Effector memory CD8-positive, alpha-beta T cell (primary cell): ENCODE data around the gene FZD7.

Source experiments
- ATAC-seq: fragments of 150-1000 bp; cut with Tn5 transposase; replicated peaks from 2 replicates; pipeline ENCODE4 v1.10.0; 2021; ENCODE audit warnings: mild to moderate bottlenecking, moderate library complexity
- DNase-seq, 3 experiments: peaks; one replicate each; pipeline ENCODE4 v3.0.0; 2021
- H3K27ac Mint-ChIP-seq, 2 donors: one replicate each; pipeline ENCODE4 v1.8.0; 2022; ENCODE audit warnings: mild to moderate bottlenecking in 2 of 2, mixed read lengths in 2 of 2, moderate library complexity in 2 of 2
- H3K27me3 Mint-ChIP-seq, 2 donors: one replicate each; pipeline ENCODE4 v1.8.0; 2022; ENCODE audit warnings: mixed read lengths in 2 of 2
- H3K36me3 Mint-ChIP-seq: one replicate; pipeline ENCODE4 v1.8.0; 2022; ENCODE audit warnings: mild to moderate bottlenecking, moderate library complexity, mixed read lengths; ENCODE audit not compliant: insufficient read depth
- H3K4me1 Mint-ChIP-seq, 2 donors: one replicate each; pipeline ENCODE4 v1.8.0; 2022; ENCODE audit warnings: low read depth in 2 of 2, mixed read lengths in 2 of 2
- H3K4me3 Mint-ChIP-seq, 2 donors: one replicate each; pipeline ENCODE4 v1.8.0; 2022; ENCODE audit warnings: mild to moderate bottlenecking in 2 of 2, mixed read lengths in 2 of 2, moderate library complexity in 2 of 2
- H3K9me3 Mint-ChIP-seq, 2 donors: one replicate each; pipeline ENCODE4 v1.8.0; 2022; ENCODE audit warnings: mixed read lengths in 2 of 2

Gene FZD7

GRCh38 chr2:202035089-202035940, 1.7 kb downstream of the FZD7 start:
- peaks cover 0 to 17% of the 10 kb centered on the region in 2 donors for H3K27me3 Mint-ChIP-seq
- H3K4me3 Mint-ChIP-seq, result no peak overlapping the region

GRCh38 chr2:202035941-202036372, 2.3 kb downstream of the FZD7 start:
- H3K27ac Mint-ChIP-seq, result no peak overlapping the region
- ATAC-seq (no peak), DNase-seq (no peak)
- H3K4me3 Mint-ChIP-seq, result no peak overlapping the region
- H3K36me3 Mint-ChIP-seq, result peaks cover 8% of the 10 kb centered on the region
- peaks cover 0 to 23% of the 10 kb centered on the region in 2 donors for H3K27me3 Mint-ChIP-seq
- peaks cover 11 to 12% of the 10 kb centered on the region in 2 donors for H3K4me1 Mint-ChIP-seq
- H3K9me3 Mint-ChIP-seq, result no peaks in the 10 kb centered on the region

More at GRCh38 chr2:202035089-202035940, 1.7 kb downstream of the FZD7 start:
- Mint-ChIP-seq H3K9me3 (no peaks in the 10 kb centered on the region), H3K4me1 (peaks cover 11 to 12% of the 10 kb centered on the region in 2 donors), H3K27ac (no peak overlapping the region), H3K36me3 (peaks cover 8% of the 10 kb centered on the region)
- DNase-seq (no peak), ATAC-seq (no peak)

- no peak overlapping the region for H3K27ac Mint-ChIP-seq
- peaks cover 0 to 29% of the 10 kb centered on the region in 2 donors for H3K27me3 Mint-ChIP-seq
- no peaks in the 10 kb centered on the region for H3K9me3 Mint-ChIP-seq
- H3K36me3 Mint-ChIP-seq, result peaks cover 8% of the 10 kb centered on the region
- peaks cover 11 to 12% of the 10 kb centered on the region in 2 donors for H3K4me1 Mint-ChIP-seq
- H3K4me3 Mint-ChIP-seq, result no peak overlapping the region
- ATAC-seq (no peak), DNase-seq (no peak)
These were observed 3.0 kb downstream of the FZD7 start for GRCh38 chr2:202036601-202037037.

GRCh38 chr2:202037086-202037485, 3.4 kb downstream of the FZD7 start:
- H3K27ac Mint-ChIP-seq, result no peak overlapping the region
- ATAC-seq (no peak), DNase-seq (no peak)
- peaks cover 8% of the 10 kb centered on the region for H3K36me3 Mint-ChIP-seq
- no peak overlapping the region for H3K4me3 Mint-ChIP-seq
- no peaks in the 10 kb centered on the region for H3K9me3 Mint-ChIP-seq
- H3K4me1 Mint-ChIP-seq, result peaks cover 11 to 12% of the 10 kb centered on the region in 2 donors
- H3K27me3 Mint-ChIP-seq, result peaks cover 0 to 34% of the 10 kb centered on the region in 2 donors

- H3K36me3 Mint-ChIP-seq, result peaks cover 3% of the 10 kb centered on the region
- peaks cover 4 to 6% of the 10 kb centered on the region in 2 donors for H3K4me1 Mint-ChIP-seq
- ATAC-seq, result no peak
- DNase-seq, result no peak
- H3K27me3 Mint-ChIP-seq, result peaks cover 8 to 46% of the 10 kb centered on the region in 2 donors
- no peaks in the 10 kb centered on the region for H3K9me3 Mint-ChIP-seq
- H3K4me3 Mint-ChIP-seq, result no peak overlapping the region
- H3K27ac Mint-ChIP-seq, result no peak overlapping the region
These were observed 5.0 kb downstream of the FZD7 start for GRCh38 chr2:202038471-202039277.

- Mint-ChIP-seq H3K4me3 (no peak overlapping the region), H3K9me3 (no peaks in the 10 kb centered on the region), H3K27me3 (peaks cover 16 to 52% of the 10 kb centered on the region in 2 donors), H3K27ac (no peak overlapping the region), H3K36me3 (peaks cover 3% of the 10 kb centered on the region), H3K4me1 (peaks cover 4 to 6% of the 10 kb centered on the region in 2 donors)
- no peak for ATAC-seq
- DNase-seq, result no peak
These were observed 5.8 kb downstream of the FZD7 start for GRCh38 chr2:202039278-202040078.

GRCh38 chr2:202040079-202040844, 6.6 kb downstream of the FZD7 start:
- H3K27ac Mint-ChIP-seq, result no peak overlapping the region
- DNase-seq (no peak), ATAC-seq (no peak)
- H3K9me3 Mint-ChIP-seq, result no peaks in the 10 kb centered on the region
- no peaks in the 10 kb centered on the region for H3K36me3 Mint-ChIP-seq
- H3K4me3 Mint-ChIP-seq, result no peak overlapping the region
- peaks cover 0 to 3% of the 10 kb centered on the region in 2 donors for H3K4me1 Mint-ChIP-seq
- H3K27me3 Mint-ChIP-seq, result peaks cover 23 to 59% of the 10 kb centered on the region in 2 donors

- Mint-ChIP-seq H3K27me3 (peaks cover 43 to 78% of the 10 kb centered on the region in 2 donors), H3K27ac (no peak overlapping the region), H3K36me3 (no peaks in the 10 kb centered on the region), H3K4me3 (no peak overlapping the region), H3K9me3 (no peaks in the 10 kb centered on the region), H3K4me1 (peaks cover 0 to 3% of the 10 kb centered on the region in 2 donors)
- ATAC-seq (no peak), DNase-seq (no peak)
These were observed 8.8 kb downstream of the FZD7 start for GRCh38 chr2:202042444-202042843.

GRCh38 chr2:202043475-202043874, 9.8 kb downstream of the FZD7 start:
- no peaks in the 10 kb centered on the region for H3K9me3 Mint-ChIP-seq
- DNase-seq (no peak), ATAC-seq (no peak)
- no peaks in the 10 kb centered on the region for H3K36me3 Mint-ChIP-seq
- H3K4me3 Mint-ChIP-seq, result no peak overlapping the region
- peaks cover 0 to 3% of the 10 kb centered on the region in 2 donors for H3K4me1 Mint-ChIP-seq
- H3K27me3 Mint-ChIP-seq, result peaks cover 51 to 84% of the 10 kb centered on the region in 2 donors
- no peak overlapping the region for H3K27ac Mint-ChIP-seq

- Mint-ChIP-seq H3K27ac (no peak overlapping the region), H3K9me3 (no peaks in the 10 kb centered on the region), H3K27me3 (peaks cover 64 to 81% of the 10 kb centered on the region in 2 donors), H3K36me3 (no peaks in the 10 kb centered on the region), H3K4me3 (no peak overlapping the region), H3K4me1 (no peaks in the 10 kb centered on the region)
- DNase-seq, result no peak
- no peak for ATAC-seq
These were observed 11.1 kb downstream of the FZD7 start for GRCh38 chr2:202044777-202045176.

GRCh38 chr2:202046572-202046971, 12.9 kb downstream of the FZD7 start:
- Mint-ChIP-seq H3K27ac (no peak overlapping the region), H3K4me3 (no peak overlapping the region), H3K36me3 (no peaks in the 10 kb centered on the region), H3K4me1 (no peaks in the 10 kb centered on the region), H3K27me3 (peaks cover 65 to 69% of the 10 kb centered on the region in 2 donors), H3K9me3 (no peaks in the 10 kb centered on the region)
- DNase-seq (no peak), ATAC-seq (no peak)

GRCh38 chr2:202049092-202049728, 15.6 kb downstream of the FZD7 start:
- Mint-ChIP-seq H3K27me3 (peaks cover 58 to 71% of the 10 kb centered on the region in 2 donors), H3K9me3 (no peaks in the 10 kb centered on the region)

More at GRCh38 chr2:202049092-202049728, 15.6 kb downstream of the FZD7 start:
- no peak for ATAC-seq
- Mint-ChIP-seq H3K36me3 (no peaks in the 10 kb centered on the region), H3K4me3 (no peak overlapping the region), H3K4me1 (no peaks in the 10 kb centered on the region), H3K27ac (no peak overlapping the region)
- DNase-seq, result no peak
